ENCODE data around the gene ASF1B. TPM values are rescaled to one million over a fixed set of nuclear protein-coding genes. Genes with fewer than 3 reads are reported as not detected.

ASF1B gene
- total RNA-seq, 1 experiment from 2014 or later, result 63.3 TPM

DNA sequence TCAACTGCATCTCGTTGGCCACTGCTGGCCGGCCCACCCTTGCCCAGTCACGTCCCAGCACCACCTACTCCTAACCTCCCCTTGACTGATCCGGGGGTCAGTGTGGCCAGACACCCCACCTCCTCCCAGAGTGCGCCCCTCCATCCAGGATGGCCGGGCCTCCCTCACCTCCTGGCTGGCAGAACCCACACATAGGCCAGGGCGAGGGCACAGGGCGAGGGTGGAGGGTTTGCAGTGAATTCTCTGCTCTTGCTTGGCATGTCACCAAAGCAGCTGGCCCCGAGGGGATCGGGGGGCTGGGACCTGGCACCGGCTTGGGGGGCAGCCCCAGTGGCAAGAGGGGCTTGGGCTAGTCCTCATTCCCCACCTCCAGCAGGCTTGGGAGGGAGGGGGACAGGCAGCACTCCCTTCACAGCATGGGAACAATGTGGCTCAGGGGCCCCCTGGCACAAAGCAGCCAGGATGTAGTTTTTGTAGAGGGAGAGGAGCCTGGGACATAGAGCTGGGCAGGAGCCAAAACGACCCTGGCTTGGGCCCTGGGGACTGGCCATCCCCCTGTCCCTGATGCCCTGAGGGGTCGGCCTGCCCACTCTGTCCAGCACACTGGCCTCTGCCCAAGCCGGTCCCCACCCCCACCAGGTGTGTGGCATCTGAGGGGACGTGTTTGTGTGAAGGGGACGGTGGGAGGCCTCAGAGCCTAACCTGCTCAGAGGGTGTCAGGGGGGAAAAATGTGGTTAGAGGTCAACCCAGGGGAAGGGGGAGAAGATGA, 28.5 kb upstream of the ASF1B start:
- Histone ChIP-seq H3K36me3 (no peaks in the 10 kb centered on the region), H3K9me3 (no peaks in the 10 kb centered on the region), H3K27me3 (no peaks in the 10 kb centered on the region), H3K4me3 (no peak overlapping the region)
- DNase-seq, result no peak

DNA sequence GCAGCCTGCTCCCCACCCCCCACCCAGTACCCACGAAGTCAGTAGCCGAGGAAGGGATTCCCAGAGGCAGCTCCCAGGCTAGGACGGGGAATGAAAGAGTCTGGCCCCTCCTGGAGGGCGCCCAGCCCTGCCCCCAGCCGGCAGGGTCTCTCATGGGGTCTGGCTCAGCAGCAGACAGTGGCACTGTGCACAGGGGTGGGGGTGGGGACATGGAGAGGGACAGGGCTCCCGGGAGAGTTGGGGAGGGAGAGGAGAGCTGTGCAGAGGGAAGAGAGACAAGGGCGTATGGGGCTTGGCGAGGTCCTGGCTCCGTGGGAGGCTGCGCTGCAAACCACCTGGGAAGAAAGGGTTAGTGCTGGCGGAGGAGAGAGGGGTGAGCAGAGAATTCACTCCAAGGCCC, 27.7 kb upstream of the ASF1B start:
- Histone ChIP-seq H3K9me3 (no peaks in the 10 kb centered on the region), H3K36me3 (no peaks in the 10 kb centered on the region), H3K27me3 (no peaks in the 10 kb centered on the region), H3K4me3 (no peak overlapping the region)
- no peak for DNase-seq

DNA sequence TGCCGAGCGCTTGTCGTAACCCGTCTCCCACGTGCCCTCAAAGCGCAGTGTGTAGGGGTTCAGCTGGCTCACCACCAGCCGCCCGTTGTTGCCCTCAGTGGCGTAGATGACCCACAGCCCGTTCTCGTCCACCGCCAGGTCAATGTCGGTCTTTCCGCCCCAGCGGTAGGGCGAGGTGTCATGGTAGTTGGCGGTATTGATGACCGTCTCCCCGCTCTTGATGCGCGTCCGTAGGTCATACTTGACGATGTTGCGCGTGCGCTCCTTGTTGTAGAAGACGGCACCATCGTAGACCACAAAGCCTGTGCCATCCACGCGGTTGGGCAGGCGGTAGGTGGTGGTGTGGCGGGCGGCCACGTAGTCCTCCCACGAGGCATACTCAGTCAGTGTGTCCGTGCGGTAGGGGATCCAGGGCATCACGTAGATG, 26.5 kb upstream of the ASF1B start:
- H3K9me3 ChIP-seq, result no peaks in the 10 kb centered on the region
- H3K36me3 ChIP-seq, result peaks cover 1% of the 10 kb centered on the region; the same call in 1 of the 2 replicates
- no peak for DNase-seq
- no peaks in the 10 kb centered on the region for H3K27me3 ChIP-seq
- H3K4me3 ChIP-seq, result no peak overlapping the region

DNA sequence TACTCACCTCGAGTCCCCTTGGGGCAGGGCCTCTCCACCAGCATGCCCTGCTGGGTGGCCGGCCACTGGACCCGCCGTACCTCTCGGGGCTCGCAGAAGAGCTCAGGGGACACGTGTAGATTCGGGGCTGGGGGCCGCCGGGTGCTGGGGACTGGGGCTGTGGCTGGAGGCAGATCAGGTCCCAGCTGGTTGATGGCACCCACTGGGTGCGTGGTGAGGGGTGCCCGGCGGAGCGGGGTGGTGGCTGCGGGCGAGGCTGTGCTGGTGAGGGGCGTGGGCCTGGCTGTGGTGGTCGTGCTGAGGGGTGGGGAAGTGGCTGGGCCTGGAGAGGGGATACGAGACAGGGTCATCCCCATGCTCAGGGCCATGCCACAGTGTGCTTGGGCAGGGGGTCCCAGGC, 24.9 kb upstream of the ASF1B start:
- H3K36me3 ChIP-seq, result peaks cover 2% of the 10 kb centered on the region
- H3K27me3 ChIP-seq, result no peaks in the 10 kb centered on the region
- DNase-seq, result no peak
- H3K4me3 ChIP-seq, result no peak overlapping the region
- H3K9me3 ChIP-seq, result no peaks in the 10 kb centered on the region

DNA sequence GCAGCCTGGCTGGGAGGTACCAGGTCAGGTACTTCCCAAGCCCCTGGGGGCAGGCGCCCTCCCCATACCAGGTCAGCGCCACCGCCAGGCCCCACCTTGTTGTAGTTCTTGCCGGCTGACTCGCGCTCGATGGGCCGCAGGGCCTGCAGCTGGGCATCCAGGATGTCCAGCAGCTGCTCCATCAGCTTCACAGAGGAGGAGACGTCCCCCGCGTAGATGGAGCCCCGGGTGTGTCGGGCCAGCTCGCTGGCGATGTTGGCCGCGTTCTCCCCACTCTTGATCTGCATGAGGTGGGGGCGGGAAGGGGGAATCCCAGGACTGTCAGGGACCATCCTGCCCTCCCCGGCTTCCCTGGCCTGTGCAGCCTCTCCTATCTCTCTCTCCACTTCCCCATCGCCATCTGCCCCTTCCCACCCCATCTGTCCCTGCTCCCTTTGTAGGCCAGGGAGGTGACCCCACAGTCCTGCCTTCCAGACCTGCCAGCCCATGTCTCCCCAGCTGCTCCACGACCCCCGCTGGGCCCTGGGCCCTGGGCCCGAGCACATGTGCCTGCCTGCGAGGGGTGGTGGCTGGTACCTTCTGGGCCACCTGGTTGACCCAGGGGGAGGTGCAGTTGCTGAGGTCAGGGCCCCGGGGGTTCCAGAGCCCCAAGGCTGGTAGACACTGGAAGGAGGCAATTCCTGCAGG, 23.8 kb upstream of the ASF1B start:
- Histone ChIP-seq H3K27me3 (no peaks in the 10 kb centered on the region), H3K4me3 (no peak overlapping the region), H3K36me3 (peaks cover 8% of the 10 kb centered on the region), H3K9me3 (no peaks in the 10 kb centered on the region)
- no peak for DNase-seq

DNA sequence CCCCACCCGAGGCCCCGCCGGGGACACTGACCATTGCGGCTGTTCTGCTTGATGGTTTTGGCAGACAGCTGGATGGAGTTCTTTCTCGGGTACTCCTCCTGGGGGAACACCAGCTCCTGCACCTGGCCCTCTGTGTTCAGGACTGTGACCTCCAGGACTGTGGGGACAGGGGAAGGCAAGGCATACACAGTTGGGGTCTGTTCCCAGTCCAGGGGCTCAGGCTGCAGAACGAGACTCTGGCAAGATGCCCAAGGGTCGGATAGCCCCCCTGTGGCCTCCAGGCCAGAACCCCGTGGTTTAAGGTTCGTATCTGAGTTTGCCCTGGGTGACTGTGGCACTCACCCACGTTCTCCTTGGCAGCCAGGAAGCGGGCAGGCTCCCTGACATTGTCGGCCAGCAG, 22.7 kb upstream of the ASF1B start:
- DNase-seq, result no peak
- Histone ChIP-seq H3K27me3 (no peaks in the 10 kb centered on the region), H3K4me3 (no peak overlapping the region), H3K36me3 (peaks cover 19% of the 10 kb centered on the region), H3K9me3 (peaks cover 5% of the 10 kb centered on the region; the same call in 1 of the 2 replicates)

DNA sequence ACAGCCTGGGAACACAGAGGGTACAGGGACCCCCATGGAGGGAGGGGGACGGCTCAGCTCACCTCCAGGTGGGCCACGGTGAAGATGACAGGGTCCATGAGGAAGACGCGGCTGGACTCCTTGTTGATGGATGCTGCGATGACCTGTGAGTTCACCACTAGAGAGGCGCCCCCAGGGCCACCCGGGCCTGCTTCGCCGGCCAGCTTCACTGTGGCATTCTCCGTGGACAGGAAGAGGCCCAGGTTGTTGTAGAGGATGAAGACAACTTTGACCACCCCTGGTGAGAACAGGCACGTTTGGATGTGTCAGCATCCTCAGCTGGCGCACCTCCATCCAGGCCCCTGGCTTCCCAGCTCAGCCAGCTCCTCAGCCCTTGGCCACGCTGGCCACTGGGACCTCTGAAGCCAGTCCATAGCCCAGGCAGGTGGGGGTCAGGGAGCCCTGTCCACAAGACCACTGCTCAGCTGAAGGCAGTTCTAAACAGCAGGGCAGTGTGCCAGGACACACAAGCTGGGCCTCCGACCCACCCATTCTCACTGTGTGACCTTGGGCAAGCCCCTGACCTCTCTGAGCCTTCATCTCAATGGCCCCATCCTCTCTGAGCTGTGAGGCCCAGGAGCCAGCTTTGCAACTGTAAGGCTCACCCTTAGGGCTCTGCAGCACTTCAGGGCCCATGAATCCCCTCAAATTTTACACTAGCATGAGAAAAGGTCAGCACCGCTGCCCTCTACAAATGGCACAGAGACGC, 22.1 kb upstream of the ASF1B start:
- peaks cover 21% of the 10 kb centered on the region for H3K36me3 ChIP-seq

DNA sequence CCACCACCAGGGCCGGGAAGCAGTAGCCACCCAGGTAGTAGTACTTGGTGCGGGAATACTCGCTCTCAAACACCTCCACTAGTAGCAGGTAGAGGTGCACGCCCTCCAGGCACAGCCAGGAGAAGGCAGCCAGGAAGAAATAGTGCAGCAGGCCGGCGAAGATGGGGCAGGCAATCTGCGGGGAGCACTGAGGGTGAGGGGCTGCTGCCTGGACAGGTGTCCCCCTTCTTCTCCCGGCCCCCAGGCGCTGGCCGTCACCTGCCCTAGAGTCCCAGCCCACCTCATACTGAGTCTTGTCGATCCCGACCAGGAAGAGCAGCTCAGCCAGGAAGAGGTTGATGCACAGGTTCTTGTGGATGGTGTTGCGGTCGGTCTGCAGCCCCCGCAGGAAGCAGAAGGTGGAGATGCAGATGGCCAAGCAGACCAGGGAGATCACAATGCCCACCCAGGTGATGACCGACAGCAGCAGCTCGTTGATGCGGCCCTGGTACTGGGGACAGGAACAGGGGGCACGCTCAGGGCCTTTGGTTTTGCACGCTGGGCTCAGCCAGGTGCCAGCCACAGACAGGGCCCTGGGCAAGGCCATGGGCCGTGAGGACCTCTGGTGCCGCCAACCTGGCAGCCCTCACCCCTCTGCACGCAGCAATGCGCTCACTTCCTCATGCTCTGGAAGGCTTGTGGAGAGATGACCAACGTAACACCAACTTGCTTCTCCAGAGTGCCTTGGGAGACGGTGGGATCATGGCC, 20.8 kb upstream of the ASF1B start:
- Histone ChIP-seq H3K4me3 (no peak overlapping the region), H3K27me3 (no peaks in the 10 kb centered on the region), H3K9me3 (peaks cover 5% of the 10 kb centered on the region; the same call in 1 of the 2 replicates), H3K36me3 (peaks cover 26% of the 10 kb centered on the region)
- DNase-seq, result no peak

More for the DNA sequence above, 22.1 kb upstream of the ASF1B start:
- H3K9me3 ChIP-seq, result peaks cover 5% of the 10 kb centered on the region; the same call in 1 of the 2 replicates
- DNase-seq, result no peak
- no peaks in the 10 kb centered on the region for H3K27me3 ChIP-seq
- H3K4me3 ChIP-seq, result no peak overlapping the region

DNA sequence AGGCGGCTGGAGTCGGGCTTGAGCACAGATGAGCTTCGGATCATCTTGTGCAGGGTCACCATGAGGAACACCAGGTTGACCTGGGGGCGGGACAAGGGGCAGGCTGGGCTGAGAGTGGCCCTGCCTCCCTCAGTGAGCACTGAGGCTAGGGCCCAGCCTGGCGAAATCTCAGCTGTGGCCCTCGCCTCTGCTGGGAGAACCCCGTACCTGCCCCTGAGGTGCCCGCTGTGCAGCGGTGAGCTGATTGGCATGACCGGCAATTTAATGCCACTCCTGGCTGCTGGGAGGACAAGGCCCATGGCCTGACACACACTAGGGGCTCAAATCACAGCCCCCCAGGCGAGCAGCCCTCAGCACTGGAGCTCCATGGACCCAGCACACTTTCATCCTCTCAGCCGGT, 19.7 kb upstream of the ASF1B start:
- Histone ChIP-seq H3K36me3 (peaks cover 31% of the 10 kb centered on the region), H3K27me3 (no peaks in the 10 kb centered on the region), H3K9me3 (peaks cover 5% of the 10 kb centered on the region; the same call in 1 of the 2 replicates), H3K4me3 (no peak overlapping the region)
- no peak for DNase-seq

DNA sequence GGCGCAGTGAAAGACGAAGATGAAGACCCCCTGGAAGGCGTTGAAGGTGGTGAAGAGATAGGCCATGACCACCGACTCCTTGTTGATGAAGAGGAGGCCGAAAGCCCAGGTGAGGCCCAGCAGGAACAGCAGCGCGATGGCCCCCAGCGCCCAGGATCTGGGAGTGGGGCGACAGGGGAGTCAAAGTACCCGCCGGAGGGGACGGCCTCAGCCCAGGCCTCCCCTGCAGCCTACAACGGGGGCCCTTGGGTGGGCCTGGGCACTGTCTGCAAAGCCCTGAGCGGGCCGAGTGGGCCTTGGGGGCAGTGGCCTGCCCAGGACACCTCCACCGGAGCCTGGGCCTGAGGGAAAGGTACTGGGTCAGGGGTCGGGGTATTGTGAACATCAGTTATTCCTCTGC, 19.0 kb upstream of the ASF1B start:
- Histone ChIP-seq H3K27me3 (no peaks in the 10 kb centered on the region), H3K9me3 (peaks cover 5% of the 10 kb centered on the region; the same call in 1 of the 2 replicates), H3K36me3 (peaks cover 31% of the 10 kb centered on the region), H3K4me3 (no peak overlapping the region)
- no peak for DNase-seq

DNA sequence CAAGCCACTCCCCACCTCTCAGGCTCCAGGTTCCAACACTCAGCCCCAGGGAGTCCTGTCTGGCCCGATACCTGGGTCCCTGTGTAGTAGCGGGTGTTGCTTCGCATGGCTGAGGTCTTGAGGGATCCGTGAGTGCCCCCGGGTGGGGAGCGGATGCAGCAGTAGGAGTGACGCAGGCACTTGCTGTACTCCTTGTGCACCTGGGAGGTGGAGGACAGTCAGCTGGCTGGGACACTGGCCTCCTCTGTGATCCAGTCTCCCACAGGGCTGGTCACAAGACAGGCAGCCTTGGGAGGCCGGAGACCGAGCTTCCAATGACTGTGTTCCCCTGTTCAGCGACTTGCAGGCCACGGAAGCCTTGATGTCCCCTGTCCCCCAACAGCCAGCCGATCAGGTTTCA, 16.3 kb upstream of the ASF1B start:
- Histone ChIP-seq H3K4me3 (no peak overlapping the region), H3K27me3 (no peaks in the 10 kb centered on the region), H3K9me3 (peaks cover 5% of the 10 kb centered on the region; the same call in 1 of the 2 replicates), H3K36me3 (peaks cover 29% of the 10 kb centered on the region)
- no peak for DNase-seq

DNA sequence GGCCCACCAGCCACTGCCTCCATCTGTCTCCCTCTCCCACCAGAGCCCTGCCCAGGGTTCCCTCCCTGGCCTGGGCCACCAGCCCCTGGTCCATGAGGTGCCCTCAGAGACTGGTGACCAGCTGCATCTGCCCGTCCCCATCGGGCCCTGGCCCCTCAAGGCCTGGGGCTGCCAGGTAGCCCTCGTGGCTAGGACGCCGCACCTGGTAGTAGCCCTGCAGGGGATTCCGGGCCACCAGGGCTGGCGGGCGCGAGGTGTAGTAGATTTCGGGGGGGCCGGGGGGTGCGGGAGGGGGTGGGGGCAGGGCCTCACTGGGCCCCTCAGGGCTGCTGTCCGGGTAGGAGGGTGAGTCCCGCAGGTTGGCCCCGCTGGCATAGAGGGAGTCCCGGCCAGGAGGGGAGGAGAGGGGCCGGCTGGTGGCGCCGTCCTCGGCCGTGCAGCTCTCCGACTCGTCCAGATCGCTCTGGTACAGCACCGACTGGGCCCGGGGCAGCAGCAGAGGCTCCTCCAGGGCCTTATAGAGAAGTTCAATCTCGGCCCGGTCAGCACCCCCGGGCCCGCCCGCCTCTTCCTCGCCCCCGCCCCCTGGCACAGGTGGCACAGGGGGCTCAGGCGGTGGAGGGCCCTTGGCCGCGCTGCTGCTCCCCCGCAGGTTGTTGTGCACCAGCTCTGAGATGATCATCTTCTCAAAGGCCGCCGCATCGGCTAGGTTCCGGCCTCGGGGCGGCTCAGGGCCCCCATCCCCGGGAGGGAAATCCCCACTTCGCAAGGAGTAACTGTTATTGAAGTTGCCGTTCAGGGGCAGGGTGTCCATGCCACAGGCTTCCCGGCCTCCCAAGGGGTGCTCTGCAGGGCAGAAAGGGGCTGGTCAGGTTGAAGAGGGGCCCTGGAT, 14.6 kb upstream of the ASF1B start:
- Histone ChIP-seq H3K27me3 (no peaks in the 10 kb centered on the region), H3K36me3 (peaks cover 29% of the 10 kb centered on the region), H3K4me3 (no peak overlapping the region), H3K9me3 (peaks cover 5% of the 10 kb centered on the region; the same call in 1 of the 2 replicates)
- no peak for DNase-seq

DNA sequence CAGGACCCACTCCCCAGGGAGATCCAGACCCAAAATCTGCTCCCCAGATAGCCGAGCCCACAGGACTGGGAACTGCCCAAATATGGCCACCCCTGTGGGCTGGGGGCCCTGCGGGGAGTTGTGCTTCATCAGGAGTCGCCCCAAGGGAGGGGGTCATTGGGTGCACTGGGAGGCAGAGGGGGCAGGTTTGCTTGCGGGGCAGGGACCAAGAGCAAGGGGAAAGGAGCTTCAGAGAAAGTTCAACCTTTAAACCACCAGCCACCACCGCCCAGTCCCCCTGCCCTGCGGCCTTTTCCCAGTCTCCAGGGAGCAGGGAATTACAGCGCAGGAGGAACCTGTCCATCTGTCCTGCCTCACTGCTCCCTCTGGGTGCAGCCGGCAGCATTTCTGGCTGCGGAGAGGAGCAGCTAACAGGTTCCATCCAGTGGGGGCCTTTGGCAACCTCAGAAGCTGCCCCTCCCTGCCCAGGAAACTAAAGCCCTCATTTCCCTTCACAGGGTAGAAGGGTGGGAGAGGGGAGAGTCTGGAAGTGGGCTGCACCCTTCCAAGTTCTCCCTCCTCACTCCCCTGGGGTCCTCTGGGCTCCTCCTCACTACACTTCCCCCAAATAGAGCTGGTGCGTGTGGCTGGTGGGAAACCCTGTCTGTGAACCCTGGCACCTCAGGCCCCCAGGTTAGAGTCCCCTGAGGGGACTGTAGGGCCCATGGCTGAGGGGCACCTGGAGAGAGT, 13.8 kb upstream of the ASF1B start:
- no peak overlapping the region for H3K4me3 ChIP-seq
- DNase-seq, result no peak
- peaks cover 5% of the 10 kb centered on the region; the same call in 1 of the 2 replicates for H3K9me3 ChIP-seq

DNA sequence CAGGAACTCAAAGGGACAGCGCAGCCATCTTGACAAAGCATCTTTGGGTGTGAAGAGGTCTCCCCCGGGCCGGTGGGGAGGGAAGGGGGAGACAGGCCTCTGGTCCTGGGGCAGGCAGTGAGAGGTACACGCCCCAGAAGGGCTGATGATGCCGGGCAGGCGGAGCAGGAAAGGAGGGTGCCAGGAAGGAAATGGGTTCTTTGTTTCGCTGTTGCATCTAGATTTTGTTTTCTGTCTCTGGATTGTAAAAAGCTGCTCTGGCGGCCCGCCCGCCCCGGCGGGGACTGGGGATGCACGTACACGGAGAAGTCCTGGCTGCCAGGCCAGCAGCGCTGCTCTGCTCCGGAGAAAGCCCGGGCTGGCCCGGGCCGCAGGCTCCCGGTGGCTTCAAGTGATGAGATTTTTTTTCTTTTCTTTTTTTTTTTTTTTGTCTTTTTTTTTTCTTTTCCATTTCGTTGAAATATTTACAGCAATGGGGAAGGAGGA, 13.2 kb upstream of the ASF1B start:
- H3K4me3 ChIP-seq, result no peak overlapping the region
- H3K27me3 ChIP-seq, result no peaks in the 10 kb centered on the region
- H3K36me3 ChIP-seq, result peaks cover 17% of the 10 kb centered on the region
- no peak for DNase-seq
- H3K9me3 ChIP-seq, result peaks cover under 1% of the 10 kb centered on the region; the same call in 1 of the 2 replicates

More for the DNA sequence above, 13.8 kb upstream of the ASF1B start:
- Histone ChIP-seq H3K27me3 (no peaks in the 10 kb centered on the region), H3K36me3 (peaks cover 23% of the 10 kb centered on the region)

All from MG63 (cell line).